Keratinocyte (primary cell): ENCODE results near the gene SNU13. TPM values are rescaled to one million over a fixed set of nuclear protein-coding genes. Genes with fewer than 3 reads are reported as not detected.
"Not testable (repeated sequence)": the region's sequence is repeated elsewhere in the genome, so short reads cannot be mapped to it uniquely, and the experiment has no call there.

Source experiments
- DNase-seq: peaks from one replicate; pipeline ENCODE4 v3.0.0-alpha.2; 2011; ENCODE audit warnings: low read depth, missing footprints, low spot score
- FAIRE-seq: peaks from 2 replicates; lab custom pipeline; 2011; peaks lifted over from hg19 to GRCh38; lab: Jason Lieb, UNC
- H2AFZ ChIP-seq: 2 replicates; pipeline ENCODE4 v1.6.0; 2012; ENCODE audit warnings: low read length, control low read depth, inconsistent platforms; ENCODE audit not compliant: control insufficient read depth
- H3K27ac ChIP-seq: 2 replicates; pipeline ENCODE4 v1.5.1; 2011; ENCODE audit warnings: low read length; ENCODE audit not compliant: control insufficient read depth, insufficient read depth
- H3K27me3 ChIP-seq: 3 replicates; pipeline ENCODE4 v1.6.0; 2011; ENCODE audit warnings: low read length; ENCODE audit not compliant: control insufficient read depth, insufficient read depth; ENCODE audit errors: extremely low read depth
- H3K36me3 ChIP-seq, 2 experiments: 2 replicates in 1 of 2; 3 replicates in 1 of 2; pipeline ENCODE4 v1.5.1; 2011; ENCODE audit warnings: low read length in 2 of 2, mild to moderate bottlenecking in 1 of 2; ENCODE audit not compliant: control insufficient read depth in 2 of 2, insufficient read depth in 2 of 2; ENCODE audit errors: extremely low read depth in 1 of 2
- H3K4me1 ChIP-seq: 3 replicates; pipeline ENCODE4 v1.5.1; 2011; ENCODE audit warnings: low read length; ENCODE audit not compliant: control insufficient read depth, insufficient read depth; ENCODE audit errors: extremely low read depth
- H3K4me2 ChIP-seq: 3 replicates; pipeline ENCODE4 v1.6.0; 2011; ENCODE audit warnings: low read depth, low read length; ENCODE audit not compliant: control insufficient read depth, insufficient read depth; ENCODE audit errors: extremely low read depth
- H3K4me3 ChIP-seq, 3 experiments: fragments of 200-600 bp in 1 of 3; sonication (generic) in 1 of 3; 2 replicates in 2 of 3; 3 replicates in 1 of 3; pipeline ENCODE4 v1.5.1; 2011 to 2016; ENCODE audit warnings: low read length in 3 of 3, mild to moderate bottlenecking in 3 of 3, control low read depth in 2 of 3, inconsistent platforms in 1 of 3, low read depth in 1 of 3, mixed read lengths in 1 of 3, mixed run types in 1 of 3, moderate library complexity in 1 of 3; ENCODE audit not compliant: control insufficient read depth in 2 of 3, insufficient read depth in 2 of 3; ENCODE audit errors: extremely low read depth in 1 of 3
- H3K79me2 ChIP-seq: 2 replicates; pipeline ENCODE4 v1.6.0; 2012; ENCODE audit warnings: low read length; ENCODE audit not compliant: control insufficient read depth, insufficient read depth
- H3K9ac ChIP-seq: 3 replicates; pipeline ENCODE4 v1.6.0; 2011; ENCODE audit warnings: low read length; ENCODE audit not compliant: control insufficient read depth, insufficient read depth; ENCODE audit errors: extremely low read depth
- H3K9me1 ChIP-seq: 3 replicates; pipeline ENCODE4 v1.6.0; 2011; ENCODE audit warnings: low read length; ENCODE audit not compliant: control insufficient read depth, insufficient read depth; ENCODE audit errors: extremely low read depth
- H3K9me3 ChIP-seq: 2 replicates; pipeline ENCODE4 v1.5.1; 2012; ENCODE audit warnings: low read depth, low read length; ENCODE audit not compliant: control insufficient read depth
- H4K20me1 ChIP-seq: 3 replicates; pipeline ENCODE4 v1.6.0; 2011; ENCODE audit warnings: low read length; ENCODE audit not compliant: control insufficient read depth, insufficient read depth; ENCODE audit errors: extremely low read depth
- CTCF ChIP-seq, 3 experiments: IDR thresholded peaks in 1 of 3; conservative IDR thresholded peaks in 1 of 3; optimal IDR thresholded peaks in 1 of 3; 2 replicates in 2 of 3; 3 replicates in 1 of 3; pipeline versions ENCODE3 to v1.5.1; 2011; ENCODE audit warnings: low read length in 3 of 3, mild to moderate bottlenecking in 3 of 3, moderate library complexity in 2 of 3, control low read depth in 1 of 3, inconsistent platforms in 1 of 3; ENCODE audit not compliant: insufficient read depth in 2 of 3; ENCODE audit errors: extremely low read depth in 1 of 3
- EZH2 ChIP-seq: IDR thresholded peaks from one replicate; pipeline ENCODE4 v1.6.1; 2012; ENCODE audit warnings: inconsistent platforms, mild to moderate bottlenecking, low read length, moderate library complexity
- dilution Hi-C: fragments of 300-500 bp; cut with MboI; formaldehyde crosslinking; loops from one replicate; pipeline ENCODE4 v1.7.0; 2020; ENCODE audit warnings: low sequenced_read_pairs; ENCODE audit not compliant: extremely low pct_ligation_motif_present
- polyA plus RNA-seq, 5 experiments: library from polyadenylated mRNA; depleted of rRNA in 3 of 5; stranded (reverse) in 3 of 5; stranded (forward) in 1 of 5; unstranded in 1 of 5; fragments of >200 nt; gene quantifications; 1 replicate in 1 of 5; 2 replicates in 3 of 5; 3 replicates in 1 of 5; pipeline versions ENCODE4 v1.2.1 to v1.2.3, GENCODE V29; 2011 to 2012; ENCODE audit warnings: missing spikeins in 2 of 5, low read depth in 1 of 5, low replicate concordance in 1 of 5

SNU13 gene
- polyA plus RNA-seq, 1 donor (not counting 4 experiments of a cell fraction or from before 2014, with no cell fraction given): 230 TPM

- no peaks in the 10 kb centered on the region for H3K27me3 ChIP-seq
- dilution Hi-C loops: no loop called here
- H4K20me1 ChIP-seq: peaks cover 3% of the 10 kb centered on the region
- H3K4me3 ChIP-seq: peak overlapping the region; percentile 89 to 99 (median 91)
- DNase-seq (no peak), FAIRE-seq (no peak)
- TF ChIP-seq EZH2 (no peak), CTCF (optimal IDR thresholded peaks at IDR 0.05 in 1 of 3, IDR thresholded peaks at IDR 0.05 in 1 of 3, conservative IDR thresholded peaks at IDR 0.05 in 1 of 3; ENCODE audit: extremely low read depth in 1 of 3, insufficient read depth in 2 of 3, low read length in 3 of 3) (no peak)
- H3K9me1 ChIP-seq: no peaks in the 10 kb centered on the region
- peak overlapping the region; percentile 95 for H3K9ac ChIP-seq
- H3K79me2 ChIP-seq: peaks cover 56% of the 10 kb centered on the region
- no peaks in the 10 kb centered on the region for H3K9me3 ChIP-seq
- peak overlapping the region; percentile 91 for H3K27ac ChIP-seq
- H2AFZ ChIP-seq: peak overlapping the region; percentile 75
- no peaks in the 10 kb centered on the region for H3K36me3 ChIP-seq
- peak overlapping the region; percentile 88 for H3K4me2 ChIP-seq
- H3K4me1 ChIP-seq: peaks cover 11% of the 10 kb centered on the region
Measured at GRCh38 chr22:41687901-41688364, 734 bp downstream of the SNU13 start.

GRCh38 chr22:41686890-41687289 is 1.8 kb downstream of the SNU13 start:
- dilution Hi-C loops, H4K20me1 ChIP-seq, FAIRE-seq, H3K36me3 ChIP-seq, H3K9me1 ChIP-seq, H2AFZ ChIP-seq, DNase-seq, H3K27me3 ChIP-seq, H3K9me3 ChIP-seq: not testable (repeated sequence)
- H3K4me3 ChIP-seq: peak overlapping the region in 2 of 3 experiments; percentile 91 to 99
- peak overlapping the region; percentile 88 for H3K4me2 ChIP-seq
- peaks cover 66% of the 10 kb centered on the region for H3K79me2 ChIP-seq
- H3K9ac ChIP-seq: peak overlapping the region; percentile 95
- peaks cover 11% of the 10 kb centered on the region for H3K4me1 ChIP-seq
- peak overlapping the region; percentile 91 for H3K27ac ChIP-seq

GRCh38 chr22:41684194-41684593 is 4.5 kb downstream of the SNU13 start:
- FAIRE-seq (no peak), DNase-seq (no peak)
- no peak for TF ChIP-seq CTCF (optimal IDR thresholded peaks at IDR 0.05 in 1 of 3, IDR thresholded peaks at IDR 0.05 in 1 of 3, conservative IDR thresholded peaks at IDR 0.05 in 1 of 3; ENCODE audit: extremely low read depth in 1 of 3, insufficient read depth in 2 of 3, low read length in 3 of 3)
- no peak for TF ChIP-seq EZH2
- Histone ChIP-seq H3K79me2 (peaks cover 91% of the 10 kb centered on the region), H3K9me3 (no peaks in the 10 kb centered on the region), H3K9me1 (no peaks in the 10 kb centered on the region), H4K20me1 (peaks cover 3% of the 10 kb centered on the region), H3K4me3 (no peak overlapping the region), H3K4me2 (no peak overlapping the region), H3K27ac (no peak overlapping the region), H3K36me3 (peaks cover 6 to 7% of the 10 kb centered on the region in 2 experiments), H3K4me1 (peaks cover 16% of the 10 kb centered on the region), H3K9ac (no peak overlapping the region), H3K27me3 (no peaks in the 10 kb centered on the region), H2AFZ (no peak overlapping the region)
- dilution Hi-C loops: no loop called here
